ENCODE data around the gene KRTAP3-2.

- TF ChIP-seq POLR2A (IDR thresholded peaks at IDR 0.05) = no peak
- no peak for TF ChIP-seq CTCF (IDR thresholded peaks at IDR 0.05)
These were observed 2.9 kb downstream of the KRTAP3-2 start for GRCh38 chr17:40996829-40997228.

Measured in heart left ventricle (tissue), 13 donors.